Progenitor cell of endocrine pancreas (in vitro differentiated cells): ENCODE results near the gene HLA-DRB1. TPM values are rescaled to one million over a fixed set of nuclear protein-coding genes. Genes with fewer than 3 reads are reported as not detected.
"Not testable (repeated sequence)": the region's sequence is repeated elsewhere in the genome, so short reads cannot be mapped to it uniquely, and the experiment has no call there.

Experiments
- DNase-seq: peaks from one replicate; pipeline ENCODE4 v3.0.0; 2021; ENCODE audit warnings: low spot score; ENCODE audit not compliant: unreplicated experiment
- H3K27ac Mint-ChIP-seq: 2 replicates; pipeline ENCODE4 v1.8.0; 2021; ENCODE audit warnings: mild to moderate bottlenecking, moderate library complexity, mixed read lengths
- H3K27me3 Mint-ChIP-seq: 2 replicates; pipeline ENCODE4 v1.8.0; 2021; ENCODE audit warnings: mixed read lengths
- H3K36me3 Mint-ChIP-seq: 2 replicates; pipeline ENCODE4 v1.8.0; 2022; ENCODE audit warnings: mixed read lengths; ENCODE audit not compliant: insufficient read depth
- H3K4me1 Mint-ChIP-seq: 2 replicates; pipeline ENCODE4 v1.8.0; 2021; ENCODE audit warnings: low read depth, mixed read lengths
- H3K4me3 Mint-ChIP-seq: 2 replicates; pipeline ENCODE4 v1.8.0; 2021; ENCODE audit warnings: low read depth, mild to moderate bottlenecking, moderate library complexity, mixed read lengths
- H3K9me3 Mint-ChIP-seq: 2 replicates; pipeline ENCODE4 v1.8.0; 2021; ENCODE audit warnings: low read depth, mixed read lengths
- total RNA-seq: library from RNA; stranded (reverse); gene quantifications from 2 replicates; pipeline ENCODE4 v1.2.1, GENCODE V29; 2021
- TF ChIP-seq, protein P1 (sequence below): fragments of 200-600 bp; sonication (generic); IDR thresholded peaks from one replicate; pipeline ENCODE4 v1.5.0; 2021; ENCODE audit warnings: antibody characterized with exemption, mild to moderate bottlenecking; ENCODE audit not compliant: unreplicated experiment

Gene HLA-DRB1
- total RNA-seq, 1 donor from 2014 or later, result 4.6 TPM

DNA sequence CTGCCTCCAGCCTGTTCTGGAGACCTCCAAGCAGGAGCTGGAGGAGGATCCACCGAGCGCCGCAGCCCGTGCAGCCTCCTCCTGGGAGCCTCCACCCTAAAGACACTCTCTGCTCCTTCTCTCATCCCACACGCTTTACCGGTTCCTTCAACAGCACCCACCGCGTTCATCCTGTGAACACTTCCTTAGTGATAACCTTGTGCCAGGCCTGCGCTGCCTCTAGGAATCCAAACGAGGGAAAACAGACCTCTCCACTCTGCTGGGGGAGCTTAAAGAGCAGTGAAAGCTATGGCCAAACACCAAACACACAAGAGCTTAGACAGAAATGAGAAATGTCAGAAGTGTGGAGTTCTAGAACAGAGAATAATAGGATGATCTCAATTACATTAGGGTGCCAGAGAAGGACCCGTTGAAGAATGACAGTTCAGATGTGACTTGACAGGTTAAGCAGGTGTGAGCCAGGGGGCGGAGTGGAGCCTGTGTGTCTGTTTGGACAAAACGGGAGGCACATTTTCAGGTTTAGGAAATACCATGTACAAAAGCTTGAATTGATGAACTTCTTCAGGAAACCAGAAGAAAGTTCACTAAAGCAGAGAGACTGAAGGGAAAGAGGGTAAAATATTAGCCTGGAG, 31.1 kb downstream of the HLA-DRB1 start:
- no peak for DNase-seq
- TF ChIP-seq, protein P1, sequence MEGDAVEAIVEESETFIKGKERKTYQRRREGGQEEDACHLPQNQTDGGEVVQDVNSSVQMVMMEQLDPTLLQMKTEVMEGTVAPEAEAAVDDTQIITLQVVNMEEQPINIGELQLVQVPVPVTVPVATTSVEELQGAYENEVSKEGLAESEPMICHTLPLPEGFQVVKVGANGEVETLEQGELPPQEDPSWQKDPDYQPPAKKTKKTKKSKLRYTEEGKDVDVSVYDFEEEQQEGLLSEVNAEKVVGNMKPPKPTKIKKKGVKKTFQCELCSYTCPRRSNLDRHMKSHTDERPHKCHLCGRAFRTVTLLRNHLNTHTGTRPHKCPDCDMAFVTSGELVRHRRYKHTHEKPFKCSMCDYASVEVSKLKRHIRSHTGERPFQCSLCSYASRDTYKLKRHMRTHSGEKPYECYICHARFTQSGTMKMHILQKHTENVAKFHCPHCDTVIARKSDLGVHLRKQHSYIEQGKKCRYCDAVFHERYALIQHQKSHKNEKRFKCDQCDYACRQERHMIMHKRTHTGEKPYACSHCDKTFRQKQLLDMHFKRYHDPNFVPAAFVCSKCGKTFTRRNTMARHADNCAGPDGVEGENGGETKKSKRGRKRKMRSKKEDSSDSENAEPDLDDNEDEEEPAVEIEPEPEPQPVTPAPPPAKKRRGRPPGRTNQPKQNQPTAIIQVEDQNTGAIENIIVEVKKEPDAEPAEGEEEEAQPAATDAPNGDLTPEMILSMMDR, result no peak
- Mint-ChIP-seq H3K27ac (no peak overlapping the region), H3K9me3 (peaks cover 3% of the 10 kb centered on the region), H3K4me3 (no peak overlapping the region), H3K27me3 (peaks cover 3% of the 10 kb centered on the region), H3K4me1 (peaks cover 16% of the 10 kb centered on the region), H3K36me3 (no peaks in the 10 kb centered on the region)

DNA sequence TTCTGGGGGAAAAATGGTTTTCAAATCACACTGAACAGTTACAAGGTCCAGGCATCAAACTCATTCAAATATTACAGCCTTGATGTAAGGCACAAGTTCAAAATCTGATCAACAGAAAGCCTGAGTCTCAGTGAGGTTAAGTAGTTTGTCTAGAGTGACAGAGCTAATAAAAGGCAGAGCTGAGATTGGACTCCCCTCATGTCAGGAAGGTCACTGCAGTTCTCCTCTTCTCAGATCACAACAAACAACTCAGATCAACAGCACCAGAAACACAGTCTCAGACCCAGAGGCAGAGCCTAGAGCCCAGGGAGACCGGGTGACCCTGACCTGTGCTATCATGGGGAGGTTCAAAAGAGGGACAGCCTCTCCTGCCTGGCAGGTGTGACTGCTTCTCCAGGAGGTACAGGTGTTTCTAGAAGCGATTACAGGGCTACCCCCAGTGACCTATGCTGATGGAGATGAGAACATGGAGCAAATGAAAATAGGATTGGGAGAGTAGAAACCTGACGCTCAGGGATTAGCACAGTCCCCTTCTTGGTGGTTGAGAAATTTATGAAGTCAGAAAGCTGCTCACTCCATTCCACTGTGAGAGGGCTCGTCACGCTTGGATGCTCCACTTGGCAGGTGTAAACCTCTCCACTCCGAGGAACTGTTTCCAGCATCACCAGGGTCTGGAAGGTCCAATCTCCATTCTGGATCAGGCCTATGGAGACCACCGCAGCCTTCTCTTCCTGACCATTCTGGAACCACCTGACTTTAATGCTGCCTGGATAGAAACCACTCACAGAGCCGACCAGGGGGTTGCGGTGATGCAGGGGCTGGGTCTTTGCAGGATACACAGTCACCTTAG, 35.3 kb downstream of the HLA-DRB1 start:
- Mint-ChIP-seq H3K36me3 (no peaks in the 10 kb centered on the region), H3K4me3 (no peak overlapping the region), H3K27me3 (peaks cover 7% of the 10 kb centered on the region), H3K4me1 (peaks cover 4% of the 10 kb centered on the region), H3K27ac (no peak overlapping the region), H3K9me3 (peaks cover under 1% of the 10 kb centered on the region)
- TF ChIP-seq, protein P1, result no peak
- no peak for DNase-seq

DNA sequence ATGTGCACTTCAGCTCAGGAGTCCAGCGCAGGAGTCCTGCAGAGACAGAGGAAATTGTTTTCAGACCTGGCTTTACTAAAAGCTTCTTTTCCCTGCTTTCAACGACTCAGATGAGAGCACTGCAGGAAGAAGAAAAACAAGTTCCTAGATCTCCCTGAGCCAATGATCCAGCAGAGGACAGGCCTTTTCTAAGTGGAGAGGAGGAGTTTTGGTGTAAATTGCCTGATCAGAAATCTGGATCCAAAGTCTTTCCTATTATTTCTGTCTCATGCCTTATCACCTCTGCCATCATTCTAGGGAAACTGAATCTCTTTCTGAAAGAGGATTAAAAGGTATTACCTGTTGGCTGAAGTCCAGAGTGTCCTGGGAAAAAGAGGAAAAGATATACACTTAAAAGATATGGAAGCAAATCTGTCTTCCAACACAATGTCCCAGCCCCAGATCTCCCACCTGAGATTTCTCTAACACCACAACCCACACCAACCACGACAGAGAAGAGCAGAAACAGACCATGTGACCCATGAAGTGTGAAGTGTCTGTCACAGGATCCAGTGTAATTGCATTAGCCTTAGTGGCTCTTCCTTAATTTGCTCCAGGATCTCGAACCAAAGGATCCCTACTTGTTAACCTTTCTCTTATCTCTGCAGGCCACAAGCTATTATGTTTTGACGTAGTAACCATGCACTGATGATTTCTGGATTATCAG, 36.5 kb downstream of the HLA-DRB1 start:
- TF ChIP-seq, protein P1, result no peak
- Mint-ChIP-seq H3K27me3 (peaks cover 7% of the 10 kb centered on the region), H3K36me3 (no peaks in the 10 kb centered on the region), H3K9me3 (no peaks in the 10 kb centered on the region), H3K4me3 (no peak overlapping the region), H3K27ac (no peak overlapping the region), H3K4me1 (peaks cover 2% of the 10 kb centered on the region)
- no peak for DNase-seq

DNA sequence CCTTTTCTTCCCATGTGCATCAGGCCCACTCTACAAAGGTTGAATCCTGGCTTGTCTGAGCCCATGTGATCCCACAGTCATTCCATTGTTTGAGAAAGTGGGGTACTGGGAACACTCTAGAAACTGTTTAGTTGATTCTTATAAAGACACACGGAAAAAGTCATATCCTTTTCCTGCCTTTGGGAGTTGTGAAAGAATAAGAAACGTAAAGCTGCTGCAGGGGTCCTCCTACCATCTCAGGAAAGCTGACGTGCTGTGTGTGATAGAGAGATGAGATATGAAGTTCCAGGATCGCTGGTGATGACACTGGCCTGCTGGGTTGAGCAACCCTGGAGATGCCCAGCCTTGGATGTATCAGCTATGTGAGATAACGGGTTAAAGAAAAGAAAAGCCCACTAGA, 38.2 kb downstream of the HLA-DRB1 start:
- Mint-ChIP-seq H3K36me3 (no peaks in the 10 kb centered on the region), H3K4me1 (peaks cover 2% of the 10 kb centered on the region), H3K4me3 (no peak overlapping the region), H3K27ac (no peak overlapping the region), H3K27me3 (peaks cover 7% of the 10 kb centered on the region), H3K9me3 (no peaks in the 10 kb centered on the region)
- no peak for DNase-seq
- TF ChIP-seq, protein P1, result no peak

DNA sequence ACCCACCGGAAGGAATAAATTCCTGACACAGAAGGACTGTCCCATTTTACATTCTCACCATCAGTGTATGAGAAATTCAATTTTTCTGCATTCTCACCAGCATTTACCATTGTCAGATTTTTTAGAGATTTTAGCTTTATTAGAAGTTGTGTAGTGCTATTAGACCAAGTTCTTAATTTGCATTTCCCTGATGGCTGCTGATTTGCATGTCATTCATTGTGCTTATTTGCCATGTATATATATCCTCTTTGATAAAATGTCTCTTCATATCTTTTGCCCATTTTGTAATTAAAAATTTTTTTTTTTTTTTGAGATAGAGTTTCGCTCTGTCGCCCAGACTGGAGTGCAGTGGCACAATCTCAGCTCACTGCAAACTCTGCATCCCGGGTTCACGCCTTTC, 49.8 kb downstream of the HLA-DRB1 start:
- H3K27me3 Mint-ChIP-seq, result no peaks in the 10 kb centered on the region
- TF ChIP-seq, protein P1, result no peak
- H3K9me3 Mint-ChIP-seq, result peaks cover 15% of the 10 kb centered on the region
- no peak overlapping the region for H3K27ac Mint-ChIP-seq
- no peaks in the 10 kb centered on the region for H3K4me1 Mint-ChIP-seq
- H3K4me3 Mint-ChIP-seq, result no peak overlapping the region
- no peaks in the 10 kb centered on the region for H3K36me3 Mint-ChIP-seq
- no peak for DNase-seq

DNA sequence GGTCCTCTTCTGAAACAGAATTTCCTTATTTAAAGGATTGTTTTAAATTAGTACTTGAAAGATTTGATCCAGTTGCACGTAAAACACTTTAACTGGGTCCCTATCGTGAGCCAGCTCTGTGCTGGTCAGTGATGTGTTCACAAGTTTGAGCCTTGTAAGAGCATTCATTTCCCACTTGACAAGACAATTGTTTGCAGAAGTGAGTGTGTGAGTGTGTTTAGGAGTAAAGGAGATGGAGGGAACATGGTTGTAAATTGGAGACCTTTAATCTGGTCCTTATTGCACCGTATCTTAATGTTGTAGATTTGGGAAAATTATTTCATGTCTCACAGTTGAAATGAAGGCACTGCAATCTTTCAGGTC, 59.2 kb downstream of the HLA-DRB1 start:
- not testable (repeated sequence) for H3K4me1 Mint-ChIP-seq, H3K27ac Mint-ChIP-seq, H3K9me3 Mint-ChIP-seq, H3K36me3 Mint-ChIP-seq, H3K4me3 Mint-ChIP-seq, DNase-seq
- H3K27me3 Mint-ChIP-seq, result peaks cover 22% of the 10 kb centered on the region
